Activated naive CD8-positive, alpha-beta T cell (primary cell): Measurements from ENCODE around the gene KCNK4.
"Not testable (repeated sequence)": the region's sequence is repeated elsewhere in the genome, so short reads cannot be mapped to it uniquely, and the experiment has no call there.

Experiments
- H3K27ac Mint-ChIP-seq: one replicate; pipeline ENCODE4 v1.8.0; 2021; ENCODE audit warnings: mixed read lengths
- H3K27me3 Mint-ChIP-seq: one replicate; pipeline ENCODE4 v1.8.0; 2021; ENCODE audit warnings: mixed read lengths
- H3K36me3 Mint-ChIP-seq: one replicate; pipeline ENCODE4 v1.8.0; 2021; ENCODE audit warnings: mixed read lengths
- H3K4me1 Mint-ChIP-seq: one replicate; pipeline ENCODE4 v1.8.0; 2021; ENCODE audit warnings: low read depth, mixed read lengths
- H3K4me3 Mint-ChIP-seq: one replicate; pipeline ENCODE4 v1.8.0; 2021; ENCODE audit warnings: mild to moderate bottlenecking, mixed read lengths
- H3K9me3 Mint-ChIP-seq: one replicate; pipeline ENCODE4 v1.8.0; 2021; ENCODE audit warnings: low read depth, mixed read lengths

The KCNK4 gene

DNA sequence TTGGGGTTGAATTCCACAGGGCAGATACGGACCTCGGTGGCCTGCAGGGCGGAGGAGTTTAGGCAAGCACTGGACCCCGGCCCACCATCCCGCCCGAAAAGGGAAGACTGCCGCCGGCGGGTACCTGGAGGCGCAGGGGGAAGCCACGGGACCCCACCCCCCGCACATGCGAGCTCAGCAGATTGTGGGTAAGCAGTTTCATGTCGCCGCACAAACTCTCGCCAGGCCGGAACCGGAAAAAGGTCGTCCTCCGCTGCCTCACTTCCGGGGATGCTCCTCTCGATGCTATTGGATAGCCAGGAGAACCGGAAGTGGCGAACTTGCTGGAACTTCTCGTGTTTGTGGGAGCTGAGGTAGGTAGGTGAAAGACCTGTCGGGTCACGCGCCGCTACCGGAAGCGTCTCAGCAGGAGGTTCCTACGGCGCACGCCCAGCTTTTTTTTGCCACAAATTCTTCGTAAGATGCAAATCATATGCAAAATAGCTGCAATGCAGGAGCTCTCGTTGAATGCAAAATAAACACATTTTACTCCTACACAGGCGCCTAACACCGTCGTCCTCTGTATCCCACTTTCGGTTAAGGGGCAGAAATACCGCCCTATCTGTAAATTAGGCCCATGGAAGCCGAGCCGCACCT is 26.3 kb downstream of the KCNK4 start, which contains the start of gene TRMT112:
Gene TRMT112, minus strand, starts transcription at position 235 of the 636 bp plus-strand sequence. Its CDS starts 33 bp downstream, at position 202.
- H3K27me3 Mint-ChIP-seq, result no peaks in the 10 kb centered on the region
- H3K4me3 Mint-ChIP-seq, result peak within 1 kb of the TSS; percentile 97
- peak within 1 kb of the TSS; percentile 99 for H3K27ac Mint-ChIP-seq
- peaks cover 10% of the 10 kb centered on the region for H3K36me3 Mint-ChIP-seq
- no peaks in the 10 kb centered on the region for H3K9me3 Mint-ChIP-seq
- H3K4me1 Mint-ChIP-seq, result peaks cover 37% of the 10 kb centered on the region

DNA sequence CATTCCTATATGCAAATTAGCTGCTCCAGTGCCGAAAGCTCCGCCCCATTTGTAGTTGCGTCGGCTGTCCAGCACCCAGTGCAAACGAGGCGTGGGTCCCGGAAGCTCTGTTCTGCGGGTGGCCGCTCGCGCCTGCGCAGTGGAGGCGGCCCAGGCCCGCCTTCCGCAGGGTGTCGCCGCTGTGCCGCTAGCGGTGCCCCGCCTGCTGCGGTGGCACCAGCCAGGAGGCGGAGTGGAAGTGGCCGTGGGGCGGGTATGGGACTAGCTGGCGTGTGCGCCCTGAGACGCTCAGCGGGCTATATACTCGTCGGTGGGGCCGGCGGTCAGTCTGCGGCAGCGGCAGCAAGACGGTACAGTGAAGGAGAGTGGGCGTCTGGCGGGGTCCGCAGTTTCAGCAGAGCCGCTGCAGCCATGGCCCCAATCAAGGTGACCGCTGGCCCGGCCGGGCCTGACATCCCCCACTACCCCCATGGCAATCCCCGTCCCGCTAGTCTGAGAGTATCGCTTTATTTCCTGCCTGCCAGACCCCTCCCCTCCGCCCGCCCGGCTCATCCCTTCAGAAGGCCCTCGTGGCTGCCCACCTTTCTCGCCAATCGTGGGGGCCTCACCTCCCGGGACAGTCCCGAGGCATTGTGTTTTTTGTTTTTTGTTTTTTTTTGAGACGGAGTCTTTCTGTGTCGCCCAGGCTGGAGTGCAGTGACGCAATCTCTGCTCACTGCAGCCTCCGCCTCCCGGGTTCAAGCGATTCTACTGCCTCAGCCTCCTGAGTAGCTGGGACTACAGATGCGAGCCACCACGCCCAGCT is 27.1 kb downstream of the KCNK4 start, which contains the start of gene PRDX5:
Gene PRDX5, plus strand, starts transcription at position 161 of the 805 bp plus-strand sequence. Its CDS starts 95 bp downstream, at position 256.
- Mint-ChIP-seq H3K27me3 (no peaks in the 10 kb centered on the region), H3K4me1 (peaks cover 30% of the 10 kb centered on the region), H3K27ac (peak within 1 kb of the TSS; percentile 99)

DNA sequence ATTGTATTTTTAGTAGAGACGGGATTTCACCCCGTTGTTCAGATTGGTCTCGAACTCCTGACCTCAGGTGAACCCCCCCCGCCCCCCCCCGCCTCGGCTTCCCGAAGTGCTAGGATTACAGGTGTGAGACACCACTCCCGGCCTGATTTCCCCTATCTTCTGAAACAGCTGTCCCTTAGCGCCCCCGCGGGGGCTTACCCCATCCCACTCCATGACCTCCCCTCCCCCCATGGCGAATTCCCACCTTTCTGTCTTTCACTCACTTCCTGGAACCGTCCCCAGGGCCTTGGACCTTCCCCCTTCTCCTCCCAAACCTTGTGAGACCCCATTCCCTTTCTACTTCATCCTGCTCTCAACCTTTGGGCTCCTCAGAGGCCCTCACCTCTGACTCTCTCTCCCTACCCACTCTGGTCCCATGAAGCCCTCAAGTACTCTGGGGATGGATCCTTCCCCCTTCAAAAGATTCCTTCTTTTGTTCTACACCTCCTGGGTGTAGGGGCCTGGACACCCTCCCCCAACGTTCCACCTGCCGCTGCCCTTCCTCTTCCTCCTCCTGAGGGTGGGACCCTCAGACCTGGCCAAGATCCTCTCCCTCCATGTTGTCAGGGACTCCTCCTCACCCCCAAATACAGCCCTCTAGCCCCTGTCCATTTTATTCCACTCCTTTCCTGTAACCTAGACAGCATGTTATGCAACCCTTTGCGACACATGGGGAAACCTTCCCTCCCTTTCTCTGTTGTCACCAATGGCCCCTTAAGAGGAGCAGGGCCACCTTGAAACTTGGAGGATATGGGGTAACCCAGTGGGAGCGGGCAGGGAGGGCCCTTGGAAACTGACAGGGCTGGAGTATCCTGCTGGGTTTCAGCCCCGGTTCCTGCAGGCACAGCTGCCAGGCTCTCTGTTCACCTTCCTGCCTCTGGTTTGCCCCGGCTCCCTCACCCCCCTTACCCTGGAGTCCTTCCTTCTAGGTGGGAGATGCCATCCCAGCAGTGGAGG is 28.0 kb downstream of the KCNK4 start:
- no peaks in the 10 kb centered on the region for H3K9me3 Mint-ChIP-seq
- peaks cover 28% of the 10 kb centered on the region for H3K4me1 Mint-ChIP-seq
- H3K27ac Mint-ChIP-seq, result peak overlapping the region; percentile 77
- no peaks in the 10 kb centered on the region for H3K27me3 Mint-ChIP-seq
- peaks cover 8% of the 10 kb centered on the region for H3K36me3 Mint-ChIP-seq
- peak overlapping the region; percentile 97 for H3K4me3 Mint-ChIP-seq

More for the DNA sequence above, 27.1 kb downstream of the KCNK4 start, which contains the start of gene PRDX5:
- H3K9me3 Mint-ChIP-seq, result no peaks in the 10 kb centered on the region
- H3K4me3 Mint-ChIP-seq, result peak within 1 kb of the TSS; percentile 97
- H3K36me3 Mint-ChIP-seq, result peaks cover 8% of the 10 kb centered on the region

DNA sequence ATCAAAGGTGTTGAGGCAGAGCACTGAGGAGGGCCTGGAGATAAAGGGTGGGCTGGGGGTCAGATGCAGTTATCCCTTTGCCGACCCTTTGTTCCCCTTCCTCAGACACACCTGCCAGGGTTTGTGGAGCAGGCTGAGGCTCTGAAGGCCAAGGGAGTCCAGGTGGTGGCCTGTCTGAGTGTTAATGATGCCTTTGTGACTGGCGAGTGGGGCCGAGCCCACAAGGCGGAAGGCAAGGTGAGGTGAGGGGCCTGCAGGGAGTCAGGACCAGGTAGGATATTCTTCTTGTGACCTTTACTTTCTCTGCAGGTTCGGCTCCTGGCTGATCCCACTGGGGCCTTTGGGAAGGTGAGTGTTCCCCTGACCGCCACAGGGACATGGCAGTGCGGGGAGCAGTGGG is 29.5 kb downstream of the KCNK4 start:
- H3K4me3 Mint-ChIP-seq, result no peak overlapping the region
- H3K27ac Mint-ChIP-seq, result no peak overlapping the region
- peaks cover 8% of the 10 kb centered on the region for H3K36me3 Mint-ChIP-seq
- no peaks in the 10 kb centered on the region for H3K27me3 Mint-ChIP-seq
- H3K9me3 Mint-ChIP-seq, result no peaks in the 10 kb centered on the region
- peaks cover 23% of the 10 kb centered on the region for H3K4me1 Mint-ChIP-seq

DNA sequence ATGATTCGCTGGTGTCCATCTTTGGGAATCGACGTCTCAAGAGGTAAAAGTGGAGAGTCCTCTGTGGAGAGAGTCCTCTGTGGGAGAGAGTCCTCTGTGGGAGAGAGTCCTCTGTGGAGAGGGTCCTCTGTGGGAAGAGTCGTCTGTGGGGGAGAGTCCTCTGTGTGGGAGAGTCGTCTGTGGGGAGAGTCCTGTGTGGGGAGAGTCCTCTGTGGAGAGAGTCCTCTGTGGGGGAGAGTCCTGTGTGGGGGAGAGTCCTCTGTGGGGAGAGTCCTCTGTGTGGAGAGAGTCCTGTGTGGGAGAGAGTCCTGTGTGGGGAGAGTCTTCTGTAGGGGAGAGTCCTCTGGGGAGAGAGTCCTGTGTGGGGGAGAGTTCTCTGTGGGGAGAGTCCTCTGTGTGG is 29.9 kb downstream of the KCNK4 start:
- Mint-ChIP-seq H3K4me3 (no peak overlapping the region), H3K27ac (no peak overlapping the region), H3K36me3 (peaks cover 8% of the 10 kb centered on the region), H3K27me3 (no peaks in the 10 kb centered on the region), H3K4me1 (peaks cover 23% of the 10 kb centered on the region), H3K9me3 (no peaks in the 10 kb centered on the region)

DNA sequence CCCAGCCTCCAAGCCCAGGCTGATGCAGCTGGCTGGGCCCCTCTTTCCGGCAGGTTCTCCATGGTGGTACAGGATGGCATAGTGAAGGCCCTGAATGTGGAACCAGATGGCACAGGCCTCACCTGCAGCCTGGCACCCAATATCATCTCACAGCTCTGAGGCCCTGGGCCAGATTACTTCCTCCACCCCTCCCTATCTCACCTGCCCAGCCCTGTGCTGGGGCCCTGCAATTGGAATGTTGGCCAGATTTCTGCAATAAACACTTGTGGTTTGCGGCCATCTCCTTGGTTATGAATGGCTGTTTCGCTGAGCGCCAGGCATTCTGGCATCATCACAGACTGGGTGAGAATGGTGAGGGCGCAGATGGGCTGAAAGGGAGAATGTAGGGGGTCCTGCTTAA is 30.4 kb downstream of the KCNK4 start:
- Mint-ChIP-seq H3K27ac (no peak overlapping the region), H3K27me3 (no peaks in the 10 kb centered on the region), H3K9me3 (no peaks in the 10 kb centered on the region), H3K36me3 (peaks cover 5% of the 10 kb centered on the region), H3K4me3 (no peak overlapping the region), H3K4me1 (peaks cover 19% of the 10 kb centered on the region)

DNA sequence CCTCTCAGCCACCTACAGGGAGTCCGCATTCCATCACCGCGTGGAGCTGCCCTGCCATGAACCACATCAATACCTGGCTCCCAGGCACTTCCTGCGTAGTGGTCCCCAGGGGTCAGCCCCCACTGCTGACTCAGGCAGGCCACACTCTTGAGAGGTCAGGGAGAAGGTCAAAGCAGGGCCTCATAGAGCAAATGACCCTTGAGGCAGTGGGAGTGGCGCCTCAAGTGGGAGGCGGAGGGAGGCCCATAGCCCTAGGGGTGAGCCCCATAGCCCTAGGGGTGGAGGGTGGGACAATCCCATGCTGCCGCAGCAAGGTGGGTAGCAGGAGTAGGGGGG is 31.8 kb downstream of the KCNK4 start:
- Mint-ChIP-seq H3K4me1 (peaks cover 14% of the 10 kb centered on the region), H3K36me3 (peaks cover 2% of the 10 kb centered on the region), H3K9me3 (no peaks in the 10 kb centered on the region), H3K27ac (no peak overlapping the region), H3K27me3 (no peaks in the 10 kb centered on the region), H3K4me3 (no peak overlapping the region)

DNA sequence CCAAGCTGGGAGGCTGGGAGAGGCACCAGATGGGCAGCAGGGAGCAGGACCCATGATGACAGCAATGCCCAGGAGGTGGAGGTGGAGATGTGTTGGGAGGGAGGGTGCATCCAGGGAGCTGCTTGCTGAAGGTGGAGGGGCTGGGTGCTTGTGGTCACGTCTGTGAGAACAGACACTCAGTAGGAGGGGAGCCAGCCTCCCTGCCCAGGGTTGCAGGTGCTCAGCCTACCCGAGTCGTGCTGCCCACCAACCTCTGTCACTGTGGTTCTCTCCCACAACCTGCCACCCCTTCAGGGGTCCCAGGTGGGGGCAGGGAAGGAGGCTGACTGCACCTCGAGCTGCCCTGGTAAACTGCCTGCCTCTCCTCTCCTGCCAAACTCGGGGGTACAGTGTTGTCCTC is 32.3 kb downstream of the KCNK4 start:
- H3K27me3 Mint-ChIP-seq, result no peaks in the 10 kb centered on the region
- H3K4me1 Mint-ChIP-seq, result peaks cover 14% of the 10 kb centered on the region
- H3K9me3 Mint-ChIP-seq, result no peaks in the 10 kb centered on the region
- H3K36me3 Mint-ChIP-seq, result peaks cover 2% of the 10 kb centered on the region
- H3K4me3 Mint-ChIP-seq, result no peak overlapping the region
- no peak overlapping the region for H3K27ac Mint-ChIP-seq

DNA sequence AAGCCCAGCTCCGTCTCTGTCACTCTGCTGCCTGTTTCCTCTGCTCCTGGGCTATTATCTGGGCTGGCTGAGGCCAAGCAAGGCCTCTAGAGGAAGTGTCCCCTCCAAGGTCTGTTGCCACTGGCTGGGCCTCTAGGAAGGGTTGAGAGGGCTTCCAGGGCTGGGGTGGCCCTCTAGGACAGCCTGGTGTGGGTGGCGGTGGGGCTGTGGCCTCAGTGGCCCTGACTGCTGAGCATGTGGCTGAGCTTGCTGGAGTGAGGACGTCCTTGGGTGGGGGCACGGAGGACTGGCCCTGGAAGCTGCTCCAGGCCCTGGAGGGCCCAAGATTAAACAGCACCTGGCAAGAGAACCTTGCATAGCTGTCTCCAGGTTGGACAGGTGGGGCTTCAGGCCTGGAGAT is 32.9 kb downstream of the KCNK4 start:
- H3K9me3 Mint-ChIP-seq, H3K4me3 Mint-ChIP-seq, H3K27me3 Mint-ChIP-seq, H3K27ac Mint-ChIP-seq, H3K36me3 Mint-ChIP-seq: not testable (repeated sequence)
- peaks cover 11% of the 10 kb centered on the region for H3K4me1 Mint-ChIP-seq

DNA sequence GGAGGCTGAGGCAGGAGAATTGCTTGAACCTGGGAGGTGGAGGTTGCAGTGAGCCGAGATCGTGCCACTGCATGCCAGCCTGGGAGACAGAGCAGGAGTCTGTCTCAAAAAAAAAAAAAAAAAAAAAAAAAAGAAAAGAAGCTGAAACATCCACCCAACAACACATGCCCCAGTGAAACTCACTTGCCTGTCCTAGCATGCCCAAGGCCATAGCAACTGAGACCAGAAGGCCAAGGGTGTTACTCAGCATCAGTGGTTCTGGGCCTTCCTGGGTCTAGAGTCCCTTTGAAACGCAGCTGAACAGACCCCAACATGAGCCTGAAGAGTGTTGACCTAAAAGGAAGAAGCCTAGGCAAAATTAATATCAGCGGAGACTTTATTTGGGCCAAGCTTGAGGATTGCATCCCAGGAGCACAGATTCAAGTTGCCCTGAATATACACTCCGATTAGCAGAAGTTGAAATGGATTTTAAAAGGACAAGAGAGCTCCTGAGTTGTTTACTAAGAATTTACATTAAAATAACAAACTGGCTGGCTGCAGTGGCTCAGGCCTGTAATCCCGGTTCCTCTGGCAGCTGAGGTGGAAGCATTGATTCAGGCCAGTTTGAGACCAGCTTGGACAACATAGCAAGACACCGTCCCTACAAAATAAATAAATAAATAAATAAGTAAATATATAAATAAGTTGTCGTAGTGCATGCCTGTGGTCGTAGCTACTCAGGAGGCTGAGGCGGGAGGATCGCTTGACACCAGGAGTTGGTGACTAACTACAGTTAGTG is 33.8 kb downstream of the KCNK4 start:
- H3K9me3 Mint-ChIP-seq, result no peaks in the 10 kb centered on the region
- peaks cover 7% of the 10 kb centered on the region for H3K4me1 Mint-ChIP-seq
- no peaks in the 10 kb centered on the region for H3K27me3 Mint-ChIP-seq
- H3K27ac Mint-ChIP-seq, result no peak overlapping the region
- H3K4me3 Mint-ChIP-seq, result no peak overlapping the region
- peaks cover 2% of the 10 kb centered on the region for H3K36me3 Mint-ChIP-seq

DNA sequence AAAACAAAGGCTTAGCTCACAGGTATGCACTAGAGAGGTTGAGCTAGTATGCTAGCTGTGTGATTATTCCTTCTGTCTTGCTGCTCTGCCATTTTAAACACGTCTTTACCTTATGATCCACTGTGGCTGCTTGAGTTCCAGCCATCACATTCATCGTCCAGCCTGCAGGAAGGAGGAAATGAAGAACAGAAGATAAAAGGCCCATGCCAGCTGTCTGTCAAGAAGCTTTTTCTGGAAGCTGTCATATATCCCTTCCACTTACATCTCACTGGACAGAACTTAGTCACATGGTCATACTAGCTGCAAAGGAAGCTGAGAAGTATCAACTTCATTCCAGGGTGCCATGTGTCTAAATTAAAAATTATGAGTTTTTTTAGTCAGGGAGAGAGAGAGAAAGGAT is 36.3 kb downstream of the KCNK4 start:
- Mint-ChIP-seq H3K4me1 (peaks cover 8% of the 10 kb centered on the region), H3K9me3 (no peaks in the 10 kb centered on the region), H3K36me3 (peaks cover 2% of the 10 kb centered on the region), H3K27ac (no peak overlapping the region), H3K4me3 (no peak overlapping the region), H3K27me3 (no peaks in the 10 kb centered on the region)

DNA sequence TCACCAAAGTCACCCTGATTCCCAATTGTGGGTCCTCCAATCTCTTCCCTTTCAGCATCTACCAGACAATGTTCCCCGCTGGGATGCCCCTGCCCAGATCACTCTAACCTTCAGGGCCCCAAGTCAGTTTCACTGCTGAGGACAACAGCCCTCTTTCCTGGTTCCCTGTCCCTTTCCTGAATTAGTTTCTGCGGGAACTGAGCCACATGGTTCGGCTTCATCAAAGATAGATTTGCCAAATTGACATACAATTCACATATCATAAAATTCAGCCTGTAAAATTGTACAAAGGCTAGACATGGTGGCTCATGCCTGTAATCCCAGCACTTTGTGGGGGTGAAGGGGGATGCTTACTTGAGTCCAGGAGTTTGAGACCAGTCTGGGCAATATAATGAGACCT is 36.9 kb downstream of the KCNK4 start:
- H3K27me3 Mint-ChIP-seq, result no peaks in the 10 kb centered on the region
- no peak overlapping the region for H3K4me3 Mint-ChIP-seq
- peaks cover 8% of the 10 kb centered on the region for H3K4me1 Mint-ChIP-seq
- peaks cover 2% of the 10 kb centered on the region for H3K36me3 Mint-ChIP-seq
- H3K27ac Mint-ChIP-seq, result no peak overlapping the region
- no peaks in the 10 kb centered on the region for H3K9me3 Mint-ChIP-seq

DNA sequence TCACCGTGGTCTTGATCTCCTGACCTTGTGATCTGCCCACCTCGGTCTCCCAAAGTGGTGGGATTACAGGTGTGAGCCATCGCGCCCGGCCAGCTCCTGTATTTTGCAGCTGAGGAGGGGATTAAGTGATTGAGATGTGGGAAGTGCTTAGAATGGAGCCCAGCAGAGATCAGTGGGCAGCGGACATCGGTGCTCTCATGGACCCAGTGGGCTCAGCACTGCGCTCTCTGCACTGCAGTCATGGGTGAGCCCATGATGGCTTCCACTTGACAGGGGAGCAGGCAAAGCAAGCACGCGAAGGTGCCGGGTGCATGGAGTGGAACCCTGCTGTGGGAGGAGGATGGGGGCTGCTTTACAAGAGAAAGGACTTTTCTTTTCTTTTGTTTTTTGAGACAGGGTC is 39.8 kb downstream of the KCNK4 start:
- peaks cover 12% of the 10 kb centered on the region for H3K4me1 Mint-ChIP-seq
- no peaks in the 10 kb centered on the region for H3K27me3 Mint-ChIP-seq
- peaks cover 2% of the 10 kb centered on the region for H3K36me3 Mint-ChIP-seq
- no peaks in the 10 kb centered on the region for H3K9me3 Mint-ChIP-seq
- no peak overlapping the region for H3K4me3 Mint-ChIP-seq
- no peak overlapping the region for H3K27ac Mint-ChIP-seq
